Brain microvascular endothelial cell (primary cell): ENCODE measurements around the gene AP2A1.
"Not testable (repeated sequence)": the region's sequence is repeated elsewhere in the genome, so short reads cannot be mapped to it uniquely, and the experiment has no call there.

Experiments
- DNase-seq: peaks from one replicate; pipeline ENCODE4 v3.0.0-alpha.2; 2020
- H3K27ac ChIP-seq: fragments of 250-450 bp; sonication (Bioruptor Pico); 2 replicates; pipeline ENCODE4 v1.5.1; 2020; ENCODE audit warnings: mild to moderate bottlenecking, moderate library complexity
- H3K27me3 ChIP-seq: fragments of 250-450 bp; sonication (Bioruptor Pico); replicated peaks from 2 replicates; pipeline ENCODE4 v1.5.1; 2020; ENCODE audit warnings: mild to moderate bottlenecking
- H3K36me3 ChIP-seq: fragments of 250-450 bp; sonication (Bioruptor Pico); replicated peaks from 2 replicates; pipeline ENCODE4 v1.5.1; 2020; ENCODE audit warnings: mild to moderate bottlenecking
- H3K4me3 ChIP-seq: 2 replicates; pipeline ENCODE4 v1.5.1; 2011; ENCODE audit warnings: low read depth, mild to moderate bottlenecking, control low read depth, low read length, moderate library complexity
- CTCF ChIP-seq: IDR thresholded peaks from 2 replicates; pipeline ENCODE4 v1.5.1; 2011; ENCODE audit warnings: low read depth, mild to moderate bottlenecking, moderate library complexity, low read length, control low read depth, inconsistent platforms; ENCODE audit errors: missing control alignments
- in situ Hi-C: cut with HindIII; loops from 2 replicates; pipeline ENCODE4 v1.10.0; 2017; ENCODE audit warnings: low sequenced_read_pairs, low pct_ligation_motif_present

Gene AP2A1

GRCh38 chr19:49818649-49819370, 52.0 kb downstream of the AP2A1 start:
- Histone ChIP-seq H3K4me3 (peak overlapping the region; percentile 96), H3K27ac (peak overlapping the region; percentile 98), H3K27me3 (no peaks in the 10 kb centered on the region), H3K36me3 (peaks cover 13% of the 10 kb centered on the region)
- TF ChIP-seq CTCF, result no peak
- DNase-seq, result no peak
- in situ Hi-C loops, result no loop called here

GRCh38 chr19:49819452-49820115, 52.8 kb downstream of the AP2A1 start:
- H3K27me3 ChIP-seq, DNase-seq, H3K27ac ChIP-seq, in situ Hi-C loops: not testable (repeated sequence)
- Histone ChIP-seq H3K4me3 (peak overlapping the region; percentile 96), H3K36me3 (peaks cover 17% of the 10 kb centered on the region)

GRCh38 chr19:49820125-49820524, 53.3 kb downstream of the AP2A1 start:
- H3K27me3 ChIP-seq, result no peaks in the 10 kb centered on the region
- no peak for DNase-seq
- in situ Hi-C loops, result no loop called here
- H3K36me3 ChIP-seq, result peaks cover 17% of the 10 kb centered on the region
- H3K4me3 ChIP-seq, result no peak overlapping the region
- TF ChIP-seq CTCF, result no peak
- H3K27ac ChIP-seq, result no peak overlapping the region

- TF ChIP-seq CTCF, result no peak
- Histone ChIP-seq H3K36me3 (peaks cover 18% of the 10 kb centered on the region), H3K4me3 (no peak overlapping the region), H3K27me3 (no peaks in the 10 kb centered on the region), H3K27ac (no peak overlapping the region)
- in situ Hi-C loops, result no loop called here
- no peak for DNase-seq
These were observed 56.7 kb downstream of the AP2A1 start for GRCh38 chr19:49823472-49823871.

- Histone ChIP-seq H3K27me3 (no peaks in the 10 kb centered on the region), H3K4me3 (no peak overlapping the region), H3K27ac (no peak overlapping the region), H3K36me3 (peaks cover 19% of the 10 kb centered on the region)
- in situ Hi-C loops, result no loop called here
- no peak for TF ChIP-seq CTCF
- no peak for DNase-seq
These were observed 57.9 kb downstream of the AP2A1 start for GRCh38 chr19:49824662-49825061.

GRCh38 chr19:49827034-49827433, 60.2 kb downstream of the AP2A1 start:
- peaks cover 28% of the 10 kb centered on the region for H3K36me3 ChIP-seq

More at GRCh38 chr19:49827034-49827433, 60.2 kb downstream of the AP2A1 start:
- no peak for TF ChIP-seq CTCF
- no peaks in the 10 kb centered on the region for H3K27me3 ChIP-seq
- no peak overlapping the region for H3K27ac ChIP-seq
- in situ Hi-C loops, result no loop called here
- no peak for DNase-seq
- H3K4me3 ChIP-seq, result no peak overlapping the region
